NK-92 treated with Interleukin-12 subunit alpha and Interleukin-12 subunit beta, amount 100 ng/mL, for 24 hours (cell line): Measurements from ENCODE around the gene CYP19A1.

ENCODE experiments used
- DNase-seq: peaks from one replicate; lab custom pipeline; 2025; lab: John Stamatoyannopoulos, UW

CYP19A1 gene

DNA sequence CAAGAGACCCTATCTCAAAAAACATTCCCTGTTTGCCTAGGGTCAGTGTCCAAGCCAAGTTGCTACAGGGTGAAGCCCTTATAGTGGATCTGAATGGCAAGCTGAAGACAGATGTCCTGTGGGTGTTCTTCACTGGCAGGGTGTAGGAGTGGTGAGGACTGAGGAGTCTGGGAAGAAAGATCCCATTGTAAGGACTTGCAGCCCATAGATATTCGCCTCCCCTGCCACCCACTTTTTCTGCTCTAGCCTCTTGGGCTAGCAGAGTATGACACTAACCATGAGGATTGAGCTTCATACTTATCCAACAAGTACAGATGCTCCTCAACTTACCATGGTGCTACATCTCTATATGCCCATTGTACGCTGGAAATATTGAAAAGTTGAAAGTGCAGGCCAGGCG, 13.2 kb downstream of the CYP19A1 start:
- DNase-seq: no peak

DNA sequence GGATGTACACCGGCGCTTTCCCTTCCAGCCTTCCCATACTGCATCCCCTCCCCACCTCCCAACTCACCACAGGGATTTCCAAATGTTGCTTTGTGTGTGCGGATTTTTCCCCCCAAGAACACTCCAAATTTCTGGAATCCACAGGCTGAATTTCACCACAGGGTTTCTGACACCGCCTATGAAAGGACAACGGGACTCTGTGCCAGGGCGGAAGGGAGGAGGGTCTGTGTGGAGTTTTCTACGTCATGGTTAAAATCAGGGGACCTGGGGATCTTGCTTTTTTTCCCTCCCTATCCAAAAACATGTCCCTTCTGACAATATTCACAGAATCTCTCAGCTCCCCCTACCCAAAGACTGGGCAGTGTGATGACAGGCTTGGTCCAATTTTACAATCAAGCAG, 14.6 kb downstream of the CYP19A1 start:
- no peak for DNase-seq

DNA sequence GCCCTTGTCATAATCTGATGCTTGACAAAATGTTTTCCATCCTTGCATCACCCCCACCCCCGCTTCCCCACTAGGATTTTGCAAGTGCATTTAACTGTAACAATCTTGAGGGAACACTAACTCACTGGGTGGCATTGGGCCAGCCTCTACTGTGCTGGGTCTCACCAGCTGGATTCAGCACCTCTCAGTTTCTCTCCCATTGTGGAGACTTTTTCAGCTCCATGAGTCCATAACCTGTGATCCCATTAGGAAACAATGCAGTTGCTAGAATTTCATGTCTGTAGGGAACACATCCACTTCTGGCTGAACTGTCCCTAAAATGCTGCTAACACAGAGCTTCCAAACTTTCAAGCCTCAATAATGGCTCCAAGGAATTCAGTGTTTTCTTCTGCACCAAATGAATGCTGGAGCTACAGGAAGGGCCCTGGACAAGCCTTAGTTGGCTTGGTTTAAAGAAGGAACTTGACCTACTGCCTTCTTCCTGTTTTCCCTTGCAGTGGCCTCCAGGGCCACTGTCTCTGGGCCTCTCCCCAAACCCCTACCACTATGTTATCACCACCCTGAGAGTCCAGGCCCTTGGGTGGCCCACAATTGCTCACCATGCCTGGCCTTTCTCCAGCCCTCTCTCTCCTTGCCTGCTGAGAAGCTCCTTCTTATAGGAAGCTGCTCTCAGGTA, 15.6 kb downstream of the CYP19A1 start:
- DNase-seq: no peak

DNA sequence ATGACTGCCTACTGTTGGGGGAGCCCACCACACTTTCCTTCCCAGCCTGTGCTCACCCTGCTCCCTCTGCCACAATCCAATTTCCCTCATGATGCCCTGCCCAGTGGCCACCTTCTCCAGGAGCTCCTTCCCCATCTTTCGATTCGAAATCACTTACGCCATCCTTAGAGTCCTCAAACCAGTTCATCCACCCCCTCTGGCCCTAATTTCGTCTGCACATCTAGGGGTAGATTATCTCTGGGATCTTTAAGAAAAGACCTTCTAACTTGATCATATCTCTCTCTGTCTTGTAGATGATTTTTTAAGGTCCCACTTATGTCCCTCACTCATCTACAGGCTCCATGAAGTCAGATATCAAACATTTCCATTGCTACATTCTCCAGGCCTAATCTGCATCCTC, 17.1 kb downstream of the CYP19A1 start:
- no peak for DNase-seq

DNA sequence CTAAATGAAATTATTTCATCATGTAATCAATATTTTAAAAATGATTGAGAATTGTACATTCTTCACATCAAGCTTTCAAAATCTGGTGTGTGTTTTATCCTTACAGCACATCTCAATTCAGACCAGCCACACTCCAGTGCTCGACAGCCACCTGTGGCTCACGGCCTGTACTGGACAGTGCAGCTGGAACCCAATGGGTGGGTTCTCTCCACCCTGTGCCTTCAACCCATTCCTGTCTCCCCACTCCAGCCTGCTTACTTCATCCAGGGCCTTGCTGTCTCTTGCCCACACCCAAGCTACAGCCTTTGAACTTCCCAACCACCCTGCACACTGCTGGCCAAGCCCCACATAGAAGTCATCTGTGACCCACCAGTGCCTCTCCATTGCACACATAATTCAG, 17.6 kb downstream of the CYP19A1 start:
- no peak for DNase-seq

DNA sequence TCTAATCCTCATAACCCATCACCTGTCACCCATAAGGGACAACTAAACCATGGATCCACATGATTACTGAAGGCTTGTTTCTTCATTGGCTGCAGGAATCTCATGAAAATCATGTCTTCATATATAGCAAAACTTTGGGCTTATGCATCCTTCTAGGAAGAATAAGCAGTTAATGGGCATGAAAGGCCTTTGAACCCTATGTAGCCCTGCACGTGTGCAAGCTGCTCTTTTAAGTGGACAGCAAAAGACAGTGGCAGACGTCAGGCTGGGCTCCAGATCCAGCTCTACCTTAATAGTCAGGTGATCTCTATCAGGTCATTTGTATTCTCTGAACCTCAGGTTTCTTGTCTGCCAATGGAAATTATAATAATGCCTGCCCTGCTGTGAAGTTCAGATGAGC, 18.9 kb downstream of the CYP19A1 start:
- no peak for DNase-seq

DNA sequence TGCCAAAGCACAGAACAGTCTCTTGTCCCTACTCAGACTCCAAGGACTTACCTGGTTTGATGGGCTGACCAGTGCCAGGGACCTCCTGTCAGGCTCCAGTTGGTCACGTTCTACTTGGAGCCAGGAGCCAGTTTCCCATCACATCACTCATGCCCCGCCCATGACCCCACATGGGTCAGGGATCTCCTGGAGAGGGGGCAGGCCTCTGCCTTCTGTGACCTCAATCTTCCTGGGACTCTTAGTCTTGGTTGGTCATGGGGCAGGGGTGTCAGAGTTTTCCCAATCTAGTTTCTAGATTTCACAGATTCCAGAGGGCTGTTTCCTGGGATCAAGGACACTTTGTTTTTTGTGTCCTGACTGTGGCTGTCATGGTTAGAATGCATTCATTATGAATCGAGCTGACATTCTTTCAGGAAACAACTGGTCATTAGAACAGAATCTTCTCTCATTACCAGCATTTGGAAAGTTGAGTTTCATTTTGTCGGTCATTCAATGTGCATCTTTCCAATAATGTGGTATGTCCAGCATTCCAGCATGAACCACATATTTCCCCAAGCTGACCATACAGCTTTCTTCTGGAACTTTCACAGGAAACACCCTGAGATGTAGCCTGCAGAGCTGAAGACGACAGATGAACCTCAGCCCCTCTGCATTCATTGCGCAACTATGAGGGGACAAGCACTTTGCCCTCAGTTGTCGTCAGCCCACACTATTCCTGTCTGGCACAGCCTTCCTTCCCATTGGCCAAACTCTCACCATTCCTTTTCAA, 19.8 kb downstream of the CYP19A1 start:
- no peak for DNase-seq

DNA sequence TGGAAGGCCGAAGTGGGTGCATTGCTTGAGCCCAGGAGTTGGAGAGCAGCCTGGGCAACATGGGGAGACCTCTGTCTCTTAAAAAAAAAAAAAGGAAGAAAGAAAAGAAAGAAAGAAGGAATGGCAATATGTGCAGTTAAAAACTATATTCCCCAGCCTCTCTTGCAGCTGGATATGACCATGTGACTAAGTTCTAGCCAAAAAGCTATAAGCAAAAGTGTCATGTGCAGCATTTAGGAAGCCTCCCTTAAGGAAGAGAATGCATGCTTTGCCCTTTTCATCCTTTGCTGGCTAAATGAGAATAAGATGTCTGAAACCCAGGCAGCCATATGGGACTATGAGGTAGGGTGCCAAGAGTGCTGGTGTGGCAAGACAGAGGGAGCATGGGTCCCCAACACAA, 21.8 kb downstream of the CYP19A1 start:
- DNase-seq: no peak

DNA sequence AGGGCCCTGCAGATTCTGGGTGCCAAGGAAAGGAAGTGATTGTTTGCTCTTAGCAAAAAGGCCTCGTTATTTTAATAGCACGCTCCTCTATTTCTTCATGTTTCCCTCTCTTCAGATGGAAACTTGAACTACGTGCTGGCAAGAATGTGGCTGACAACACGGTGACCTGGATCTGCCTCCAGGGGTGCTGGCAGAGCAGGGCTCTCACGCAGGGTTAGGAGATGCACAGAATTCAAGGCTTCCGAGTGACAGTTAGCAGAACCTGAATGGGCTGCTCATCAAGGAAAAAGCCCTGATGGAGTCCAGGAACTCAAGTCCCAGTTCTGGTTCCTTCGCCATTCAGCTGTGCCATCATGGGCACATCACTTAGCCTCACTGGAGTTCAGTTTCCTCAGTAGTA, 22.7 kb downstream of the CYP19A1 start:
- DNase-seq: no peak

DNA sequence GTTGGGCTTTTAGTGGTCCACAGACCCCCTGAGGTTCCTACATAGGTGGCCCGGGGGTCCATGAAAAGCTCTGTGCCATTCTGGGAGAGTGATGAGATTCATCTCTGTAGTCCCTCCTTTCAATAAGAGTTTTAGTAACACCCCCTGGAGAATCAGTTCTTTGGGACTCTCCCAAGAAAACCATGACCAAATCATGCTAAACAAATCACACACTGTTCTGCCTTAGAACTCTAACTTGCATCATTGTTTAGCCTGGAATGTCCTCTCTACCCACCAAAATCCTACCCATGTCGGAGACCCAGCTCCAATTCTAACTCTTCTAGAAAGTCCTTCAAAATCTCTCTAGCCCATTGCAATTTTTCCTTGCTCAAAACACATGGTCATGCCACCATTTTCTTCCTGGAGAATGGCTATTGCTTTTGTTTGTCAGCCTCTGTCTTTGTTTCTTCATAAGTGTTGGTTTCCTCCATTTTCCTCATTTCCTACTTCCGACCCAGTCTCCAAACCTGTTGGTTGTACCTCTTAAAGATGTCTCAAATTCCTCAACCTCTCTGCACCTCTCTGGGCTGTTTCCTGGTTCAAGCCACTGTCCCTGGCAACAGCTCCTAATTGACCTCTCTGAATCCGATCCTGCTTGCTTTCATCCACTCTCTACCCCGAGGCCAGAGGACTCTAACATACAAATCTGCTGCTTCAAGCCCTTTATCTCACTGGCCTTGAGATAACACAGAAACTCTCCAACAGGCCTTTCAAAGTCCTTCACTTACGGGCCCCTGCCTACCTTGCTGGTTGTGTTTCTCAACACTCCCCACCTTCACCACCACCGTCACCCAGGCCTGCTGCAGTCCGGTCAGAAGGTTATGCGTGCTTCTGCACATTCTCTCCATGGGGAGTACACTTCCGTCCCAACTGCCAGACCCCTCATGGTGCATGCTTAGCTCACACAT, 23.7 kb downstream of the CYP19A1 start:
- no peak for DNase-seq

DNA sequence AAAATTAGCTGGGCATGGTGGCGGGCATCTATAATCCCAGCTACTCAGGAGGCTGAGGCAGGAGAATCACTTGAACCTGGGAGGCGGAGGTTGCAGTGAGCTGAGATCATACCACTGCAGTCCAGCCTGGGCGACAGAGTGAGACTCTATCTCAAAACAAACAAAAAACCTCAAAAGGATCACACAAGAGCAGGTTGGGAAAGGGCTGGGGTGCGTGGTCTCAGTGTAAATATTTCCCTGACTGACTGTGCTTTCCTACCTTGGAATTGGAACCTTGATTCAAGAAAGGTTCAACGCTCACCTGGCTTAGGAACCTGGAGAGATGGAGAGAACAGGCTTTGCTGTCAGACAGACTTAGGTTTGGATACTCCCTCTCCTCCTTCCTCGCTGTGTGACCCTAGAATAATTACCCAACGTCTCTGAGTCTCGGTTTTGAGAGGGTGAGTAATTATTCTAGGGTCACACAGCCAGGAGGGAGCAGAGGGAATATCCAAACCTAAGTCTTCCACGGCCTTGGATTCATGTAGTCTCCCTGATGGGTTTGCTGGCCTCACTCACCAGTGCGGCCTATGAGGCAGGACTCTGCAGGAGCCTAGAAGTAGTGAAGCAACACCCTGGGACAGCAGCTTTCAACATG, 24.6 kb downstream of the CYP19A1 start:
- no peak for DNase-seq

DNA sequence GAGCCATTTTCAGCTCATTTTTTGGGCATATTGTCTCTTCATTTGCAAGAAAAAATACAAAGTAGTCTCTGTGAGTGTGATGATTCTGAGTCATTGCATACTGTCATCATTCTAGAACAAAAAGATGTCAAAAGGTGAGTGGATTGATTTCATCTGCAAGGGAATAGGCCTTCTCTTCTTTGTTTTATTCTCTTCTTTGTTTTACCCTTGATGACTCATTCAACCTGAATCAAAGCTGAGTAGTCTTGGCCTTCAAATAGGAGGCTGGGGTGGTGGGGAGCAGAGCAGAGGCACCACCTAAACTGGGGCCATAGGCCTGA, 25.4 kb downstream of the CYP19A1 start:
- no peak for DNase-seq

DNA sequence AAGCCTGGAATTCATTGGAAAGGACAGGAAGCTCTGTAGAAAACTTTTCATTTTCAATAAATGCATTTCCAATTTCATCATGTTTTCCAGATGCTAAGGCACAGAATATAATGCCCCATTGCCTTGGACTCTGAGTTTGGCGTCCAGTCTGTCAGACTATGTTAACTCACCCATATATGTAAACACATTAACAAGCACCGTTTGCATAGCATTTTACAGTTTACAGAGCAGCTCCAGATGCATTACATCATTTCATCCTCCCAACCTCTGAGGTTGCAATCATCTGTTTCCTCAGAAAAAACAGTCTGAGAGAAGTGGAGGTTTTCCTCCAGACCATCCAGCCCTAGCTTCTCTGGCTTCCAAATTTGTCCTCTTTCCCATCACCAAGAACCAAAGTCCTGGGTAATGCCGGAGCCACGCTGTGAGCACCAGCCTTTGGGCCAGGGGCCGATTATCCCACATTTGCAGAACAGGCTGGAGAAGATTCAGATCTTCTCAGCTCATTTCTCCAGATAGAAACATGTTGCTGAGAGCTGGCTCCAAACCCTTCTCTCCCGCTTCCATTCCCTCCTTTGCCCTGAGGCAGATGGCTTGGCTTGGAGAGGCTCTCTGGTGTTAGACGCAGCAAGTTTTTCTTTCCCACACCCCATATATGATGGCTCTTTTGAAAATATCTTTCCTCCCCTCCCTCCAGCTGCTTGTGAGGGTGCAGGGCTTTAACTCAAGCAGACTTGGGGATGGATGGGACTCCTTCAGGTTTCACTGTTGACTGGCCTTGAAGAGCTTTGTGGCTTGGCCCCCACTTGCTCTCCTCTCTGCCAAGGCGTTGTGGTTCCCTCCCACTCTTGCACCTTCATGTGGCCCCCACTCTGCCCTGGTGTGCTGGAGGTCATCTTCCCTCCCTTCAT, 26.0 kb downstream of the CYP19A1 start:
- no peak for DNase-seq

DNA sequence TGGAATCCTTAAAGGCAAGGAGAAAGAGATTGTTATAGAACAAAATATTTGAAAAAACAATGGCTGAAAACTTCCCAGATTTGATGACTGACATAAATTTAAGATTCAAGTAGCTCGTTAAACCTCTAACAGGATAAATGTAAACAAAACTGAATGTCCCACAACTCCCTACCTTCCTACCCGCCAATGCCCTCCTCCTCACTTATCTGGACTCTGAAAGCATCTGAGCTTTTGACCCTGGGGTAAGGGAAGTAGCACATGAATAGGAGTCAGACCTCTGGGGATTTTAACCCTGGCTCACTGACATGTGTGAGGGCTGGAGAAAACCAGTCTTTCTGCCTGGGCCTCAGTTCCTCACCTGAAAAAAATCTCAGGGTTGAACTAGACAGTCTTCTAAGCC, 26.9 kb downstream of the CYP19A1 start:
- no peak for DNase-seq

DNA sequence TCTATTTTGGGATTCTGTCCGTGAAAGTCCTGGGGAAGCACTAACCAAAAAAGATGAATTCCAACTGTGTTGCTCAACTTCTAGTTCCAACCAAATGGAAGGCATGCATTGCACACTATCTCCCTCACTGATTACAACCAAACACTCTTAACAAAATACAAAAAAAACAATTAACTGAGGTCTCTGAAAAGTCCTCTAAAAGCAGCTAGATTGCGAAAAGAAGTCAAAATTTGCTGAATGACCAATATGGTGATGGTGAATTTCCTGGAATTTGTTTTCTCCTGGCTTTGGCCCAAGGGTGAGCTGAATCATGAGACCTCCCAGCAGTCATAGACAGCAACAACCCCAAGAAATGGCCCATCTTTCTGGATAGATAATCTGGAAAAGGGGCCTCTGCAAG, 28.3 kb downstream of the CYP19A1 start:
- DNase-seq: no peak

DNA sequence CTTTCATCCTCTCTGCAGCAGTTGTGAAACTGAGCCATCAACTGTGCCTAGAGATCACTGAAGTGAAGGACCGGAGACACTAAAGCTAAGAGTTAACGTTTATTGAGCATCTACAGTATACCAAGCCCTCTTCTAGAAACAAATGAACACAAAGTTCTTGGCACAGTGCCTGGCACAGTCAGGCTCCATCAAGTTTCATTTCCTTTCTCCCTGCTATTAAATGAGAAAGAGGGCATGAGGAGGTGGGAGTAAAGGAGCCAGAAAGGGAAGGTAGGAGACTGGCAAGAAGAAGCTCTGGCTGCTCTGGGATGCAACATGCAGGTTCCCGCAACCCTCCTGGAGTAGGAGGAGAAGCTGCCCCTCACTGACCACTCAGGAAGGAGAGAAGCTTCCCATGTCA, 30.6 kb downstream of the CYP19A1 start:
- no peak for DNase-seq

DNA sequence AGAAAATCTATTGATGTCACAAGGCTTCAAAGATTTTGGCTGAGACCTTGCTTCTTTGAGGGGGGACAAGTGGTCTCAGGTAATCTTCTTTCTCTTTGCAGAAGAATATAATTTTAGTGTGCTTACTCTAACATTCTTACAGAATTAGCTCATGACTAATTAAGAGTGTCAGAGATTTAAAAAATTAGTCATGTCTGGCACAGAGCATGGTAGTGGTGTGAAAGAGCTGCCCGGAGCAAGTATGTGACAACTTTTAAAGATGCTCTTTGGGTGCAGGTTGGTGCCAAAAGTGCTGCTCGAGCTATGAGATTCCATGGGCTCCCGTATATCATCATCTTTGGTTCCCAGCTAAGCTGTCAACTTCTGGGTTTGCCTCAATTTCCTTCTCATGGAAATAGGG, 31.1 kb downstream of the CYP19A1 start:
- no peak for DNase-seq

DNA sequence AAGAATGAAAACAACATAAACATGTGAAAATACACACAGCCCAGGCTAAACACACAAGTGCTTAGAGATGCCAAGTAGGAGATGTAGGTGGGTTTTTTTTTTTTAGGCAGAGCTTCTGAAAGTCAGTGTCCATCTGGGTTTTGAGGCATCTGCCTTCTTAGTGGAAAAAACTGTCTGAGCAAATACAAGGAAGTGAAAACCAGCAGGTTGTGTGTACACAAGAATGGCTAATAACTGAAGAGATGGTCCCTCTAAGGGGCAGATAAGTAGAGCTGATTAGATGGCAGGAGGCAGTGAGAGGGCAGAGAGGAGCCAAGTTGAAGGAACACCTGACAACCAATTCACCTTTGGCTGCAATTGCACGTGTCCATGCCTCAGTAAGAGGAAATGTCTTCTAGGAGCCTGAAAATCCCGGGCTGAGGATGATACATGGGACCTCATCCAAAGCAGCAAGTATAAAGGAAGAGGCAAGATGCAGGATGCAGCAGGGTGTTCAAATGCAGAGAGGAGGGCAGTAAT, 34.9 kb downstream of the CYP19A1 start:
- DNase-seq: no peak

DNA sequence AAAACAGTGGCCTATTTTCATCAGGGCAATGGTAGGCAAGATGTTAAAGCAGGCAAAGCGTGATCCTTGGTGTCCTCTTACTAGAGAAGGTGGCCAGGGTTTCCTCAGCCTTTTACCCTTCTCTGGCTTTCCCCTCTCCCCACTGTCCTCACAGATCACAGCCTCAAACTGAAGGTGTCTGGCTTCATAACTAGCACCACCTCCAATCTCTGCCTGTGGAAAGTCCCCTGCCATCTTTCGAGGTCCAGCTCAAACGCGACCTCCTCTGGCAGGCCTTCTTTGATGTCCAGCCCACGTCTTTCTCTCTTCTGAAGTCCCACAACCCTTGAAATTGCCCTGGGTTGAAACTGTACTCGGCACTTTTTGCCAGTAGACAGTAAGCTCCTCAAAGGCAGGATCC, 35.9 kb downstream of the CYP19A1 start:
- DNase-seq: no peak

DNA sequence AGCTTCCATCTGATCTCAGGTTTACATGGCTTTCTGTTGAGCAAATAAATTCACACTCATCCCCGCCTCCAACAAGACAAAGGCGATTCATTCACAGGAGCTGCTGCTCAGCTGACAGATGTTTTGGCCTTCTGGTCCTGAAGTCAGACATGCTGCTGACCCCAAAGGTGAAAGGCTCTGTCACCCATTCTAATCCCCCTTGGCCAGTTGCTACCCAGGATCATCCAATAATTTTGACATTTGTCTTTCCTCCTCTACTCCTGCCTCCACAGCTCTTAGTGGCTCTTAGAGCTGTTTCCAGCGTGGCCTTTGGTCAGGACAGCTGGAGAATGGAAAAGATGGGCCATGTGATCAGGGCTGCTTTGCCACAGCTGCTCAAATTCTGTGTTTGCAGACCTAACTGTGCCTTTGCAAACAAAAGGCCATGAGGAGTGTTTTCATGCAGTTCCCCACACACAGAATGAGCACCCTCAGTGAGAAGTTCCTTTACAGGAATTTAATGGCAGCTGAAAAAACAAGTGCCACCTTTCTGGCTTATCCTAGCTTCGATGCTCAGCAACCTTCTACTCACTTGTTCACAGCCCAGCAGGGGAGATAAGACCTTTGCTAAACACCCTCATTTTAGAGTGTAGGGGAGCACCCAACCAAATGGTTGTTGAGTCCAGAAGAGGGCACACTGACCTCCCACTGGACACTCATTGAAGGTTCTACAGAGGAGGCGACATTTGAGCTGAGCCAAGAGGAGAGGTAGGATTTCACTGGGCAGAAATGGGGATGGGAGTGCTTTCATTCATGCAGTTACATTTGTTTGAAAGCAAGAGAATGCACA, 39.0 kb downstream of the CYP19A1 start:
- DNase-seq: no peak
